HEK293T (cell line): ENCODE results near the gene GPS1.

Experiments
- ARNT ChIP-seq: fragments of 450-650 bp; IDR thresholded peaks from 2 replicates; pipeline ENCODE4 v1.6.1; 2017; ENCODE audit warnings: mild to moderate bottlenecking
- BHLHE40 ChIP-seq: fragments of 450-650 bp; IDR thresholded peaks from 2 replicates; pipeline ENCODE4 v1.6.1; 2016; ENCODE audit warnings: mild to moderate bottlenecking, moderate library complexity, borderline replicate concordance
- CTBP1 ChIP-seq: fragments of 450-650 bp; IDR thresholded peaks from 2 replicates; pipeline ENCODE4 v1.6.1; 2016; ENCODE audit warnings: borderline replicate concordance
- ELF4 ChIP-seq: fragments of 450-650 bp; IDR thresholded peaks from 2 replicates; pipeline ENCODE4 v1.6.1; 2017; ENCODE audit warnings: antibody characterized with exemption
- FOXA1 ChIP-seq: fragments of 450-650 bp; IDR thresholded peaks from 2 replicates; pipeline ENCODE4 v1.6.1; 2016; ENCODE audit warnings: mild to moderate bottlenecking
- FOXK2 ChIP-seq: fragments of 450-650 bp; IDR thresholded peaks from 2 replicates; pipeline ENCODE4 v1.6.1; 2016; ENCODE audit warnings: mild to moderate bottlenecking
- FOXM1 ChIP-seq: fragments of 450-650 bp; IDR thresholded peaks from 2 replicates; pipeline ENCODE4 v1.6.1; 2017; ENCODE audit warnings: mild to moderate bottlenecking, borderline replicate concordance
- HDGF ChIP-seq: fragments of 450-650 bp; IDR thresholded peaks from 2 replicates; pipeline ENCODE4 v1.6.1; 2017; ENCODE audit warnings: antibody characterized with exemption, borderline replicate concordance
- L3MBTL2 ChIP-seq: fragments of 450-650 bp; conservative IDR thresholded peaks from 2 replicates; pipeline ENCODE4 v1.6.1; 2016; ENCODE audit warnings: mild to moderate bottlenecking
- NFRKB ChIP-seq: fragments of 450-650 bp; IDR thresholded peaks from 2 replicates; pipeline ENCODE4 v1.6.1; 2016; ENCODE audit warnings: mild to moderate bottlenecking, moderate library complexity
- SP1 ChIP-seq: fragments of 450-650 bp; IDR thresholded peaks from 2 replicates; pipeline ENCODE4 v1.6.1; 2017
- SUZ12 ChIP-seq: fragments of 450-650 bp; IDR thresholded peaks from 2 replicates; pipeline ENCODE4 v1.6.1; 2016; ENCODE audit warnings: mild to moderate bottlenecking
- TARDBP ChIP-seq: fragments of 450-650 bp; IDR thresholded peaks from 2 replicates; pipeline ENCODE4 v1.6.1; 2016
- TF ChIP-seq, protein P1 (sequence below): fragments of 450-650 bp; IDR thresholded peaks from 2 replicates; pipeline ENCODE4 v1.6.1; 2016

DNA sequence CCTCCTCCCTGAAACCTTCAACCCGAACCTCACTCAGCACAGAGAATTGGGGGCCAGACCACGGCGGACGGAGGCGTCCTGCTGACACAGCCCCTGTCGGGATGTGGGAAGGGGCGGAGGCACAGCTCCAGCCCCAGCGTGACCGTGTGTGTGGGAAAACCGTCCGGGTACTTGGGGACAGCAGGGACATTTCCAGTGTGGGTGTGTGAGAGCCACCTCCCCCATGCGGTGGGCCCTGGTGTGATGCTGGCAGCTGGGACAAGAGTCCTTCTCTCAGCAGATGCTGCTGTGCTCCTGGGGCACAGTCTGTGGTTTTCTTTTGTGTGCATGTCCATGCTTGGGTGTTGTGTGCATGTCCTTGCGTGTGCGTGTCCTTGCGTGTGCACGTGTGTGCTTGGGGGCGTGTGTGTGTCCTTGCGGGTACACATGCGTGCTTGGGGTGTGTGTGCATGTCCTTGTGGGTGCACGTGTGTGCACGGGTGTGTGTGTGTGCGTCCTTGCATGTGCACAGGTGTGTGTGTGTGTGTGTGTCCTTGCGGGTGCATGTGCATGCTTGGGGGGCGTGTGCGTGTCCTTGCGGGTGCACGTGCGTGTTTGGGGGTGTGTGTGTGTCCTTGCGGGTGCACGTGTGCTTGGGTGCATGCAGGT, 45.9 kb upstream of the GPS1 start:
- TF ChIP-seq FOXA1, result no peak
- TF ChIP-seq SUZ12, result no peak
- TF ChIP-seq TARDBP, result no peak
- TF ChIP-seq L3MBTL2, result no peak
- no peak for TF ChIP-seq BHLHE40
- TF ChIP-seq FOXK2, result no peak
- TF ChIP-seq, protein P1, sequence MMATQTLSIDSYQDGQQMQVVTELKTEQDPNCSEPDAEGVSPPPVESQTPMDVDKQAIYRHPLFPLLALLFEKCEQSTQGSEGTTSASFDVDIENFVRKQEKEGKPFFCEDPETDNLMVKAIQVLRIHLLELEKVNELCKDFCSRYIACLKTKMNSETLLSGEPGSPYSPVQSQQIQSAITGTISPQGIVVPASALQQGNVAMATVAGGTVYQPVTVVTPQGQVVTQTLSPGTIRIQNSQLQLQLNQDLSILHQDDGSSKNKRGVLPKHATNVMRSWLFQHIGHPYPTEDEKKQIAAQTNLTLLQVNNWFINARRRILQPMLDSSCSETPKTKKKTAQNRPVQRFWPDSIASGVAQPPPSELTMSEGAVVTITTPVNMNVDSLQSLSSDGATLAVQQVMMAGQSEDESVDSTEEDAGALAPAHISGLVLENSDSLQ, result no peak
- no peak for TF ChIP-seq CTBP1
- TF ChIP-seq NFRKB, result no peak
- no peak for TF ChIP-seq HDGF
- no peak for TF ChIP-seq ELF4
- TF ChIP-seq ARNT, result no peak
- no peak for TF ChIP-seq SP1
- TF ChIP-seq FOXM1, result no peak
